Lower leg skin (tissue), 3 donors: ENCODE data around the gene KRT80.

ENCODE experiments used
- CTCF ChIP-seq, 3 donors: fragments of 450-650 bp; IDR thresholded peaks; one replicate each; pipeline ENCODE4 v1.5.1; 2016; ENCODE audit warnings: antibody characterized with exemption in 3 of 3, mild to moderate bottlenecking in 3 of 3, moderate library complexity in 2 of 3
- POLR2A ChIP-seq, 2 donors: fragments of 450-650 bp; IDR thresholded peaks; one replicate each; pipeline ENCODE4 v1.6.1; 2016 to 2017; ENCODE audit warnings: antibody characterized with exemption in 2 of 2, mild to moderate bottlenecking in 1 of 2, moderate library complexity in 1 of 2

DNA sequence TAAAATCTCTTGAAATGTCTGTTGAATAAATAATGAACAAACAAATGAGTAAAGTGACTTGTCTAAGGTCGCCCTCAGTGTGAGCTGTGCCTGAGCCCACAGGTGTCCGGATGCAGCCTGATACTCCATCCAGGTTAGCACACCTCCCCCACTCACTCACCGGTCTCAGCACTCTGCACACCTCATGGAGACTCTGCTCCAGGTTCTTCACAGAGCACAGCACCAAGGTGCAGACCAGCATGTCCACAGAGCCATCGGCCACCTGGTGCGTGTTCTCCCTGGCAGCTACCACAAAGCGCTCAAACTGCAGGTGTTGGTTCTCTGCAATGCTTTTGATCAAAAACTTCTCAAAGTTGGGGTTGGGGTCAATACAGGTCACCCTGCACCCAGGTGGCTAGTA, 37.1 kb upstream of the KRT80 start:
- no peak for TF ChIP-seq CTCF (IDR thresholded peaks at IDR 0.05)
- TF ChIP-seq POLR2A (IDR thresholded peaks at IDR 0.05): no peak
